ENCODE data around the gene BOLL. TPM values are rescaled to one million over a fixed set of nuclear protein-coding genes. Genes with fewer than 3 reads are reported as not detected.
A peak's percentile ranks its signal among the peaks of the same experiment; 100 is the strongest.
"Not testable (repeated sequence)": the region's sequence is repeated elsewhere in the genome, so short reads cannot be mapped to it uniquely, and the experiment has no call there.

Gene BOLL
- total and polyA plus RNA-seq, 5 donors: 0.11 TPM; not detected in 4

DNA sequence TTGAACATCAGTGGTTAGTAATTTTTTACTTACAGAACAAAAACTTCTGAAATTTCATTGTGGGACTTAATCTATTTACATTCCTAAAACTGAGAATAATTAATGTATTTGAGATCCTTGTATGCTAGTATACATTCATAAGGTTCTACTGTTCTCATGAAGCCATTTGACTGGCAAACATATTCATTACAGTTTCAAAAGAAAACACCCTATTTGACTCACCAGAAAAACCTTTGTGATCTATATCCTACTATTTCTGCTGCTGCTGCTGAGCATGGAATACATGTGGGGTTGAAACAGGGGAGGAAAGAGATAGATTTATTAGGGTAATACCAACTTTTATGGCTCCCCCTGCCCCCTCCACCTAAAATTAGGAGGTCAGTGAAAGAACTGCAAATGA is 58.1 kb downstream of the BOLL start:
- ATAC-seq: no peak
- no peak for DNase-seq
- Histone ChIP-seq H3K4me3 (ENCODE audit: low read length) (no peak overlapping the region), H3K27ac (ENCODE audit: low read length) (no peak overlapping the region), H3K9me3 (ENCODE audit: control insufficient read depth, low read length) (no peaks in the 10 kb centered on the region), H3K27me3 (ENCODE audit: control insufficient read depth, insufficient read depth) (no peaks in the 10 kb centered on the region), H3K4me1 (ENCODE audit: control insufficient read depth, insufficient read depth, low read length) (no peaks in the 10 kb centered on the region)
- intact Hi-C loops (cut with DNase I): no loop called here

DNA sequence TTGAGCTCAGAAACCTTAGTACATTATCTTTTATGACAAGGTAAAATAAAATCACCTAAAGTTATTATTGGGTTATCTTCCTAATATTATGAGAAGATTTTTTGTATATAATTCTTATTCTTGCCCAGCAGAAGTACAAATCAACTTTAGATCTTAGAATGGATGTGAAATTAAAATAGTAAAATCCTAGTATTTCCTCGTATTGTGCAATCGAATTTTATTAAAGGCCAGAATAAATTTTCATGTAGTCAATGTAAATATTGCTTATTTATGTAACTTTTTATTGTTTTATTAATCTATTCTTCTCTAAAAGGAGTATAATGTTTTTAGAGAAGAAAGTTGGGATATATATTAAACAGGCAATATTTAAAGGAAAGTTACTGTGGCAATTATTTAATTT is 67.3 kb downstream of the BOLL start:
- DNase-seq (no peak), ATAC-seq (no peak)
- H3K27me3 ChIP-seq (ENCODE audit: control insufficient read depth, insufficient read depth): no peaks in the 10 kb centered on the region
- no peaks in the 10 kb centered on the region for H3K4me1 ChIP-seq (ENCODE audit: control insufficient read depth, insufficient read depth, low read length)
- WGBS: 95% methylated on average over 2 of the region's 2 CpGs
- no peak overlapping the region for H3K4me3 ChIP-seq (ENCODE audit: low read length)
- H3K27ac ChIP-seq (ENCODE audit: low read length): no peak overlapping the region
- intact Hi-C loops (cut with DNase I): no loop called here
- no peaks in the 10 kb centered on the region for H3K9me3 ChIP-seq (ENCODE audit: control insufficient read depth, low read length)

DNA sequence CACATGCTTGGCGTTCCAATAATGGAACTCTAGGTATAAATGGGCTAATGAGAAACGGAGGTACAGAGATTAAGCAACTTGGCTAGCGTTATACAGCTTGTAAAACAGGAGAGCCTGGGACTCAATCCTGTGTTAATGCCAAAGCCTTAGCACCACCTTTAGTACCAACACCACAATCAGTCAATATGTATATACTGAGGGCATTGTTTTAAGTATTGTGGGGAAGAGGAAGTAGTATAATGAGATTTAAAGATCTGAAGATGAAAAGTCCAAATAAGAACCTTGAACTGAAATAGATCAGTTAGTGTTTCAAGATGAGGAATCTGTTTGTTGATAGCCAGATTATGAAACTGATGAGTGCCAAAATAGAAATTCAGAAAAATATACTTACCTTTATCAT is 71.8 kb downstream of the BOLL start:
- Histone ChIP-seq H3K9me3 (ENCODE audit: control insufficient read depth, low read length) (no peaks in the 10 kb centered on the region), H3K27ac (ENCODE audit: low read length) (no peak overlapping the region), H3K4me3 (ENCODE audit: low read length) (no peak overlapping the region), H3K4me1 (ENCODE audit: control insufficient read depth, insufficient read depth, low read length) (no peaks in the 10 kb centered on the region), H3K27me3 (ENCODE audit: control insufficient read depth, insufficient read depth) (no peaks in the 10 kb centered on the region)
- 95% methylated on average over 3 of the region's 3 CpGs for WGBS
- no peak for DNase-seq
- intact Hi-C loops (cut with DNase I): no loop called here
- ATAC-seq: no peak

DNA sequence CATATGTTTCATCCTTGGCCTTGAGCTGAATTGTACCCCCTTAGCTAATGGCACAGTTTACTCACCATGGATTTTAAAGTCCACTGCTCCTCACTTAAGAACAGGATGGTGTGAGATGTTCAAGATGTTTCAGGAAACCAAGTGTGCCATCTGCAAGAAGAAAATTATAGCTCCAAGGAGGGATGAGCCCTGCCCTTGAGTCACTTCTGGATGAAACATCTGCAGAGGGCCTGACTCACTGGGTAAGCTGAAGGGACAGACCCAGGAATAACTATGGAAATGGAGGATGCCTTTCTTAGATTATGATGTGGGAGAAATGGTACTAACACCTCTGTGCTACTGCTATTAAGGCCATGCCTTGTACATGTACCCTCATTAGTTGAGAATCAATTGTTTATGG is 73.5 kb downstream of the BOLL start:
- intact Hi-C loops (cut with DNase I): no loop called here
- DNase-seq (no peak), ATAC-seq (no peak)
- Histone ChIP-seq H3K4me3 (ENCODE audit: low read length) (no peak overlapping the region), H3K27ac (ENCODE audit: low read length) (no peak overlapping the region), H3K27me3 (ENCODE audit: control insufficient read depth, insufficient read depth) (no peaks in the 10 kb centered on the region), H3K4me1 (ENCODE audit: control insufficient read depth, insufficient read depth, low read length) (peaks cover 3% of the 10 kb centered on the region), H3K9me3 (ENCODE audit: control insufficient read depth, low read length) (no peaks in the 10 kb centered on the region)

DNA sequence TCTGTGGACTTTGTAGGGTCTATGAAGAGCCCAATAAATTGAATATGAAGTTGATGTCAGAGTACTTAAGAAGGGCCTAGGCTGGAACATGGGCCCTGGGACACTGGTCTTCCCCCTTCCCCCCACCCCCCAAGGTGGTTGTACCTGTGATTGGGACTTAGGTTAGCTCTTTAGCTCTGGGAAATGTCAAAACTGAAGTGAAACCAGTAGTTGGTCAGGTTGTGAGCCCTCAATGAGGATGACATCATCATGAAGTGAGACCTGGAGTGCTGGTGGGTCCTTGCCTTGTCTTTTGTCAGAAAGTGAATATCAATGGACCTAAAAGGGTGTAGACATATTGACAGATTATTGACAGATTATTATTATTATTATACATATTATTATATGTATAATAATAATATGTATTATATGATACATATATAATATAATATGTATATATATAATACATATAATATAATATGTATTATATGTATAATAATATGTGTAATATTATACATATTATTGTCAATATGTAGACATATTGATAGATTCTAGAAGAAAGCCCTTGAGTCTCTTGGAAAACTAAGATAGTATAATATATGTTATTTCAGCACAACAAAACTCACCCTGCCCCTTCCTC is 74.6 kb downstream of the BOLL start:
- Histone ChIP-seq H3K27ac (ENCODE audit: low read length) (no peak overlapping the region), H3K4me3 (ENCODE audit: low read length) (no peak overlapping the region), H3K9me3 (ENCODE audit: control insufficient read depth, low read length) (no peaks in the 10 kb centered on the region), H3K27me3 (ENCODE audit: control insufficient read depth, insufficient read depth) (no peaks in the 10 kb centered on the region), H3K4me1 (ENCODE audit: control insufficient read depth, insufficient read depth, low read length) (peaks cover 9% of the 10 kb centered on the region)
- intact Hi-C loops (cut with DNase I): no loop called here
- DNase-seq (no peak), ATAC-seq (no peak)

DNA sequence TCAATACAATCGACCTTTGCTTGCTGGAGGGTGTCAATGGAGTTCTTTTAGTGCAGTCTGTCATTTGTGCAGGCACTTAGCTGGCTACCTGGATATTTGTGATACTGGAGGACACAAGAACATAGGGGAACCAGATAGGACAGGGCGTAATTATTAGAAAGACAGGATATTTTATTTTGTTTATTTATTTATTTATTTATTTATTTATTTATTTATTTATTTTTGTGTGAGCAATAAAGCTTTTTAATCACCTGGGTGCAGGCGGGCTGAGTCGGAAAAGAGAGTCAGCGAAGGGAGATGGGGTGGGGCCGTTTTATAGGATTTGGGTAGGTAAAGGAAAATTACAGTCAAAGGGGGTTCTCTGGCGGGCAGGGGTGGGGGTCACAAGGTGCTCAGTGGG is 76.0 kb downstream of the BOLL start:
- not testable (repeated sequence) for H3K4me1 ChIP-seq (ENCODE audit: control insufficient read depth, insufficient read depth, low read length); DNase-seq; ATAC-seq; H3K9me3 ChIP-seq (ENCODE audit: control insufficient read depth, low read length); H3K27ac ChIP-seq (ENCODE audit: low read length); H3K4me3 ChIP-seq (ENCODE audit: low read length); H3K27me3 ChIP-seq (ENCODE audit: control insufficient read depth, insufficient read depth)
- intact Hi-C loops (cut with DNase I): loop anchor here in 3 of 4 donors (10.0 kb wide), 2 partner anchors 416 to 586 kb away; no protein-coding TSS in a partner anchor
- 91% methylated on average over 7 of the region's 7 CpGs for WGBS

DNA sequence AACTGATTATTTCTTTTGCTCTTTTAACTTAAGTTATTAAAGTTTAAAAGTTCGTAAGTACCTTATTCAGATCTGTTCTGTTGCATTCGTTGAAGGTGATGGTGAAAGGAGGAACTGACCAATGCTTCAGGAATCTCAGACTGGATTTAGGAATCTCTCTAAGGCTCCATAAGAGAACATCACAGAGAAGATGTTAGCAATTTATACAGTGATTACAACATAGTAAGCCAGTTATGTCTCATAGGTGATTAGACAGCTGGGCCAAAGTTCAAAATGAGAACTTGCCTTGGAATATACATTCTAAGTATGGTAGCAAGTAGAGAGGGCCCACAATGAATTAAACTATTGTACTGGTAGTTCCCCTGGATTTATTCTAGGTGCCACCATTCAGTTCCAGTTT is 76.8 kb downstream of the BOLL start:
- no peak overlapping the region for H3K4me3 ChIP-seq (ENCODE audit: low read length)
- WGBS: 57% methylated on average over 2 of the region's 2 CpGs
- peaks cover 9% of the 10 kb centered on the region for H3K4me1 ChIP-seq (ENCODE audit: control insufficient read depth, insufficient read depth, low read length)
- intact Hi-C loops (cut with DNase I): loop anchor here in 3 of 4 donors (10.0 kb wide), 2 partner anchors 416 to 586 kb away; no protein-coding TSS in a partner anchor
- no peak for ATAC-seq
- no peak for DNase-seq
- H3K9me3 ChIP-seq (ENCODE audit: control insufficient read depth, low read length): no peaks in the 10 kb centered on the region
- no peaks in the 10 kb centered on the region for H3K27me3 ChIP-seq (ENCODE audit: control insufficient read depth, insufficient read depth)
- H3K27ac ChIP-seq (ENCODE audit: low read length): no peak overlapping the region

DNA sequence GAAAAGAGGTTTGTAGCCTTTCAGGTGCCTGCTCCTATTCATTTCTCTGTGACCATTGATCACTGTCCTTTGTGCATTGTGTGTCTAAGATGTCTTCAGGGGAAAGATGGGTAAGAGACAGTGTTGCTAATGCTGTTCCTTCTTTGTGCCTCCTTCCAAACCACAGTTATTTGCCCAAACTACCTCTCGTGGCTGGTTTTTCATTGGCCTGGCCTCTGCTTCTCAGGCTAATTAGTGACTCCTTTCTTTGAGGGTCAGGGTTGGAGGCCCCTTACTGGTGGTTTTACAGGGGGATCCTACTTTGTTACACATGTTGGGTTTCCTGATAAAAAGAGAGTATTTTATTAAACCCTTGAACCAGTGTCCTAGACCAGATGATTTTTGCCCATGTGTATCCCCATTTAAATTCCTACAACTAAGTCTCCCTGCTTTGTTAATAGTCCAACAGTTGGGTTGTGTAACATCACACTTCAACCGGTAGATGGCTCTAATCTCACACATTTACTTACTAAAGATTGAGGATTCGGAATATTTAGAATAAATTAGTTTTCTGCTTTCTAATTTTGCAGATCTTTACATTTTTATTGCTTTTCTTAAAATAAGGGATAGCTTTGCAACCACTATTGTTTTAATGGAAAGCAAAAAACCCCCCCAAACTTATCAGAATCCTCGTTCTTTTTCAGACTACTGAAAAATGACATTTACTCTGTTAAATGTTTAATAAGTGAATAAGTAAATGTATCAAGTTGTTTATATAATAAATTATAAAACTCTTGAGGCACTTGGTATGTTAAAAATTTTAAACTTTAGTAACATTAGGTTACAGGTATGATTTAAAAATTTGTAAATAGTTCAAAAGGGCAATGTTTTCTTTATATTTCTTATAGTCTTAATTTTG is 77.6 kb downstream of the BOLL start:
- ATAC-seq (no peak), DNase-seq (no peak)
- intact Hi-C loops (cut with DNase I): loop anchor here in 3 of 4 donors (10.0 kb wide), 2 partner anchors 417 to 587 kb away; no protein-coding TSS in a partner anchor
- H3K4me1 ChIP-seq (ENCODE audit: control insufficient read depth, insufficient read depth, low read length): peaks cover 9% of the 10 kb centered on the region
- peak overlapping the region; percentile 79 for H3K4me3 ChIP-seq (ENCODE audit: low read length)
- H3K27ac ChIP-seq (ENCODE audit: low read length): no peak overlapping the region
- H3K27me3 ChIP-seq (ENCODE audit: control insufficient read depth, insufficient read depth): no peaks in the 10 kb centered on the region
- 9% methylated on average over 4 of the region's 4 CpGs for WGBS
- no peaks in the 10 kb centered on the region for H3K9me3 ChIP-seq (ENCODE audit: control insufficient read depth, low read length)

DNA sequence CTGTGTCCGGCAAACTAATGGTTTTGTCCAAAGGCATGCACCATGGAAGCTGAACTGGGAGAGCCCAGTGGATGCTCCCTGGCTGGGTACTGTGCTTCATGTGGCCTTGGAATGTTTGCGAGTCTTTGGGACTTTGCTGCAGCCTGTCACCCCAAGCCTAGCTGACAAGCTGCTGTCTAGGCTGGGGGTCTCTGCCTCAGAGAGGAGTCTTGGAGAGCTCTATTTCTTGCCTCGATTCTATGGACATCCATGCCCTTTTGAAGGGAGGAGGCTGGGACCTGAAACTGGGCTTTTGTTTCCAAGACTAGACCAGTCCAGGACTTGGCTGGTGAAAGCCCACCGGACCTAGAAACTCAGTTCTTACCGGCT is 78.3 kb downstream of the BOLL start:
- Histone ChIP-seq H3K4me1 (ENCODE audit: control insufficient read depth, insufficient read depth, low read length) (peaks cover 9% of the 10 kb centered on the region), H3K4me3 (ENCODE audit: low read length) (peak overlapping the region; percentile 79), H3K27ac (ENCODE audit: low read length) (no peak overlapping the region), H3K9me3 (ENCODE audit: control insufficient read depth, low read length) (no peaks in the 10 kb centered on the region), H3K27me3 (ENCODE audit: control insufficient read depth, insufficient read depth) (no peaks in the 10 kb centered on the region)
- DNase-seq: no peak
- intact Hi-C loops (cut with DNase I): loop anchor here in 3 of 4 donors (10.0 kb wide), 2 partner anchors 418 to 588 kb away; no protein-coding TSS in a partner anchor
- ATAC-seq: no peak
- 62% methylated on average over 5 of the region's 5 CpGs for WGBS

DNA sequence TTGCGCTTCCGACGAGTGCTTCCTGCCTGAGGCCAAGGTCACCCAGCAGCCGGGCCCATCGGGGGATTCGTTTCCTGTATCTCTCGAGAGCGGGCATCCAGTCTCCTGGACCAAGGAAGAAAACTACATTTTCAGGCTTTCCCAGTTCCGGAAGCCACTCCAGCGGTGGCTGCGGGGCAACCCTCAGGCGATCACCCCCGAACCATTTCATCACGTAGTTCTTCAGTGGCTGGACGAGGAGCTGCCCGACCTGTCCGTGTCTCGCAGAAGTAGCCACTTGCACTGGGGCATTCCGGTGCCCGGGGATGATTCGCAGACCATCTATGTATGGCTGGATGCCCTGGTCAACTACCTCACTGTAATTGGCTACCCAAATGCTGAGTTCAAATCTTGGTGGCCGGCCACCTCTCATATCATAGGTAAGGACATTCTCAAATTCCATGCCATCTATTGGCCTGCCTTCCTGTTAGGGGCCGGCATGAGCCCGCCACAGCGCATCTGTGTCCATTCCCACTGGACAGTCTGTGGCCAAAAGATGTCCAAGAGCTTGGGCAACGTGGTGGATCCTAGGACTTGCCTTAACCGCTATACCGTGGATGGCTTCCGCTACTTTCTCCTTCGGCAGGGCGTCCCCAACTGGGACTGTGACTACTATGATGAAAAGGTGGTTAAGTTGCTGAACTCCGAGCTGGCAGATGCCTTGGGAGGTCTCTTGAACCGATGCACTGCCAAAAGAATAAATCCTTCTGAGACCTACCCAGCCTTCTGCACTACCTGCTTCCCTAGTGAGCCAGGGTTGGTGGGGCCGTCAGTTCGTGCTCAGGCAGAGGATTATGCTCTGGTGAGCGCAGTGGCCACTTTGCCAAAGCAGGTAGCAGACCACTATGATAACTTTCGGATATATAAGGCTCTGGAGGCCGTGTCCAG is 78.9 kb downstream of the BOLL start:
- Histone ChIP-seq H3K4me1 (ENCODE audit: control insufficient read depth, insufficient read depth, low read length) (peaks cover 9% of the 10 kb centered on the region), H3K27me3 (ENCODE audit: control insufficient read depth, insufficient read depth) (no peaks in the 10 kb centered on the region), H3K4me3 (ENCODE audit: low read length) (peak overlapping the region; percentile 79), H3K27ac (ENCODE audit: low read length) (peak overlapping the region; percentile 7), H3K9me3 (ENCODE audit: control insufficient read depth, low read length) (no peaks in the 10 kb centered on the region)
- 17% methylated on average over 38 of the region's 38 CpGs for WGBS
- ATAC-seq: peak; percentile 5 to 6
- intact Hi-C loops (cut with DNase I): loop anchor here in 3 of 4 donors (10.0 kb wide), 2 partner anchors 419 to 589 kb away; no protein-coding TSS in a partner anchor
- DNase-seq: peak in 2 of 3 donors; percentile 39 to 55

Measured in right cardiac atrium (tissue), 5 donors.